Gastroesophageal sphincter (tissue), 3 donors: ENCODE data around the gene PRH2.

Source experiments
- CTCF ChIP-seq, 4 experiments: fragments of 200-600 bp in 2 of 4; fragments of 450-650 bp in 2 of 4; sonication (generic) in 1 of 4; IDR thresholded peaks; one replicate each; pipeline ENCODE4 v1.5.1; 2017 to 2019; ENCODE audit warnings: antibody characterized with exemption in 4 of 4, mild to moderate bottlenecking in 2 of 4, moderate library complexity in 2 of 4
- POLR2A ChIP-seq, 2 donors: fragments of 450-650 bp; IDR thresholded peaks; one replicate each; pipeline ENCODE4 v1.6.1; 2017; ENCODE audit warnings: antibody characterized with exemption in 2 of 2, mild to moderate bottlenecking in 2 of 2, moderate library complexity in 1 of 2
- POLR2AphosphoS5 ChIP-seq: sonication (generic); formaldehyde crosslinking; IDR thresholded peaks from one replicate; pipeline ENCODE4 v1.6.1; 2017; ENCODE audit warnings: antibody characterized with exemption

- TF ChIP-seq CTCF (IDR thresholded peaks at IDR 0.05): no peak
- no peak for TF ChIP-seq POLR2A (IDR thresholded peaks at IDR 0.05)
- no peak for TF ChIP-seq POLR2AphosphoS5
Observed at GRCh38 chr12:10967409-10967808, 38.4 kb downstream of the PRH2 start.
